GM23338 (cell line): ENCODE measurements around the gene GBX1. TPM values are rescaled to one million over a fixed set of nuclear protein-coding genes. Genes with fewer than 3 reads are reported as not detected.

ENCODE experiments used
- ATAC-seq: fragments of 200-7000 bp; cut with Tn5 transposase; 3 replicates; pipeline ENCODE4 v1.9.1; 2020
- DNase-seq: peaks from one replicate; pipeline ENCODE4 v3.0.0-alpha.2; 2015; ENCODE audit warnings: low spot score
- H2AFZ ChIP-seq: fragments of 200-600 bp; sonication (generic); 2 replicates; pipeline ENCODE4 v1.8.0; 2016; ENCODE audit warnings: antibody characterized with exemption, mild to moderate bottlenecking, moderate library complexity
- H3F3A ChIP-seq: fragments of 200-600 bp; sonication (generic); replicated peaks from 2 replicates; pipeline ENCODE4 v1.8.0; 2017; ENCODE audit warnings: antibody characterized with exemption, mixed run types, low read depth
- H3K27ac ChIP-seq: fragments of 200-600 bp; sonication (generic); 2 replicates; pipeline ENCODE4 v1.6.1; 2016; ENCODE audit warnings: low read depth
- H3K27me3 ChIP-seq: fragments of 200-600 bp; sonication (generic); 2 replicates; pipeline ENCODE4 v1.8.0; 2016; ENCODE audit warnings: mild to moderate bottlenecking, mixed run types, moderate library complexity; ENCODE audit not compliant: insufficient read depth
- H3K36me3 ChIP-seq: fragments of 200-600 bp; sonication (generic); 2 replicates; pipeline ENCODE4 v1.8.0; 2016; ENCODE audit warnings: mild to moderate bottlenecking; ENCODE audit not compliant: insufficient read depth
- H3K4me1 ChIP-seq: fragments of 200-600 bp; sonication (generic); 2 replicates; pipeline ENCODE4 v1.8.0; 2016; ENCODE audit warnings: mild to moderate bottlenecking, moderate library complexity; ENCODE audit not compliant: insufficient read depth
- H3K4me2 ChIP-seq: fragments of 200-600 bp; sonication (generic); 2 replicates; pipeline ENCODE4 v1.7.1; 2017; ENCODE audit warnings: mixed run types
- H3K4me3 ChIP-seq: fragments of 200-600 bp; sonication (generic); 2 replicates; pipeline ENCODE4 v1.6.1; 2016; ENCODE audit warnings: mixed run types
- H3K79me2 ChIP-seq: fragments of 200-600 bp; sonication (generic); replicated peaks from 2 replicates; pipeline ENCODE4 v1.8.0; 2017; ENCODE audit warnings: mild to moderate bottlenecking; ENCODE audit not compliant: insufficient read depth
- H3K9me2 ChIP-seq: fragments of 200-600 bp; sonication (generic); 2 replicates; pipeline ENCODE4 v1.8.0; 2017; ENCODE audit not compliant: insufficient read depth
- H4K20me1 ChIP-seq: fragments of 200-600 bp; sonication (generic); replicated peaks from 2 replicates; pipeline ENCODE4 v1.8.0; 2017; ENCODE audit warnings: mild to moderate bottlenecking; ENCODE audit not compliant: insufficient read depth
- H3K27ac Mint-ChIP-seq: 2 replicates; pipeline ENCODE4 v1.8.0; 2020; ENCODE audit warnings: inconsistent platforms, mild to moderate bottlenecking, moderate library complexity, mixed read lengths
- H3K27me3 Mint-ChIP-seq: 3 replicates; pipeline ENCODE4 v1.8.0; 2022; ENCODE audit warnings: low read depth, mild to moderate bottlenecking, moderate library complexity, mixed read lengths, inconsistent platforms; ENCODE audit not compliant: insufficient read depth, poor library complexity
- H3K36me3 Mint-ChIP-seq: 3 replicates; pipeline ENCODE4 v1.8.0; 2021; ENCODE audit warnings: low read depth, mild to moderate bottlenecking, inconsistent platforms, moderate library complexity, mixed read lengths
- H3K4me1 Mint-ChIP-seq: 3 replicates; pipeline ENCODE4 v1.8.0; 2020; ENCODE audit warnings: mild to moderate bottlenecking, inconsistent platforms, mixed read lengths
- H3K4me3 Mint-ChIP-seq: 3 replicates; pipeline ENCODE4 v1.8.0; 2021; ENCODE audit warnings: moderate library complexity, mild to moderate bottlenecking, inconsistent platforms, mixed read lengths
- H3K9me3 Mint-ChIP-seq: 3 replicates; pipeline ENCODE4 v1.8.0; 2020; ENCODE audit warnings: moderate library complexity, mild to moderate bottlenecking, inconsistent platforms, mixed read lengths
- CREB1 ChIP-seq: fragments of 250-450 bp; sonication (Bioruptor Pico); IDR thresholded peaks from 2 replicates; pipeline ENCODE4 v1.5.0; 2020; ENCODE audit warnings: low read depth, mild to moderate bottlenecking, moderate library complexity
- EZH2 ChIP-seq: fragments of 200-600 bp; sonication (generic); IDR thresholded peaks from one replicate; pipeline ENCODE4 v1.8.0; 2017; ENCODE audit warnings: antibody characterized with exemption, mild to moderate bottlenecking, low read depth; ENCODE audit not compliant: unreplicated experiment
- EZH2phosphoT487 ChIP-seq: fragments of 200-600 bp; sonication (generic); IDR thresholded peaks from one replicate; pipeline ENCODE4 v1.8.1; 2018; ENCODE audit warnings: antibody characterized with exemption; ENCODE audit not compliant: unreplicated experiment
- JUNB ChIP-seq: IDR thresholded peaks from one replicate; pipeline ENCODE4 v1.6.1; 2016; ENCODE audit warnings: antibody characterized with exemption; ENCODE audit not compliant: unreplicated experiment
- POLR2AphosphoS5 ChIP-seq: IDR thresholded peaks from 2 replicates; pipeline ENCODE4 v1.6.1; 2016; ENCODE audit warnings: antibody characterized with exemption, low read depth
- STAT1 ChIP-seq: IDR thresholded peaks from one replicate; pipeline ENCODE4 v1.6.1; 2016; ENCODE audit warnings: antibody characterized with exemption; ENCODE audit not compliant: unreplicated experiment
- ZNF114 ChIP-seq: fragments of 250-450 bp; sonication (Bioruptor Pico); IDR thresholded peaks from 2 replicates; pipeline ENCODE4 v1.5.0; 2020; ENCODE audit warnings: mild to moderate bottlenecking, moderate library complexity
- ZNF331 ChIP-seq: fragments of 250-450 bp; sonication (Bioruptor Pico); IDR thresholded peaks from 2 replicates; pipeline ENCODE4 v1.5.0; 2020; ENCODE audit warnings: low read depth, mild to moderate bottlenecking, moderate library complexity
- ZNF462 ChIP-seq: fragments of 250-450 bp; sonication (Bioruptor Pico); IDR thresholded peaks from 2 replicates; pipeline ENCODE4 v1.5.0; 2020; ENCODE audit warnings: mild to moderate bottlenecking, moderate library complexity
- polyA plus RNA-seq: library from polyadenylated mRNA; unstranded; fragments of >200 nt; fragmentation: Nextera tagmentation; extraction: Ambion mirVana; gene quantifications from 2 replicates; pipeline ENCODE4 v1.2.1, GENCODE V29; 2016
- total RNA-seq: library from RNA; depleted of rRNA; stranded (reverse); fragments of >200 nt; shearing (Covaris generic); gene quantifications from 2 replicates; pipeline ENCODE4 v1.2.3, GENCODE V29; 2014

The GBX1 gene
- total and polyA plus RNA-seq, 2 experiments from 2014 or later = 0.24 TPM; not detected in 1

- Histone ChIP-seq H3K79me2 (no peaks in the 10 kb centered on the region), H3K9me2 (no peaks in the 10 kb centered on the region), H3F3A (no peaks in the 10 kb centered on the region), H3K27ac (no peak overlapping the region), H2AFZ (no peak overlapping the region), H3K4me3 (no peak overlapping the region), H3K27me3 (no peaks in the 10 kb centered on the region), H3K36me3 (peaks cover 4% of the 10 kb centered on the region; the same call in 1 of the 2 replicates), H4K20me1 (no peaks in the 10 kb centered on the region; the same call in 1 of the 2 replicates), H3K4me2 (no peak overlapping the region), H3K4me1 (peaks cover 7% of the 10 kb centered on the region)
- no peak for TF ChIP-seq EZH2phosphoT487
- no peak for TF ChIP-seq POLR2AphosphoS5
- no peak for TF ChIP-seq CREB1 (CRISPR knock-in tag)
- TF ChIP-seq EZH2 = no peak
- TF ChIP-seq JUNB = no peak
- TF ChIP-seq ZNF331 (CRISPR knock-in tag) = no peak
- no peak for TF ChIP-seq ZNF462 (CRISPR knock-in tag)
- no peak for TF ChIP-seq STAT1
- TF ChIP-seq ZNF114 (CRISPR knock-in tag) = no peak
- H3K27ac Mint-ChIP-seq = no peak overlapping the region
- peaks cover 25% of the 10 kb centered on the region for H3K36me3 Mint-ChIP-seq
- H3K4me3 Mint-ChIP-seq = no peak overlapping the region
- H3K27me3 Mint-ChIP-seq = peaks cover 16% of the 10 kb centered on the region
- DNase-seq (no peak), ATAC-seq (no peak)
- H3K4me1 Mint-ChIP-seq = peaks cover 15% of the 10 kb centered on the region
- H3K9me3 Mint-ChIP-seq = no peaks in the 10 kb centered on the region
Observed at GRCh38 chr7:151209588-151209987, 42.1 kb upstream of the GBX1 start.
